ENCODE data around the gene SEH1L.
"Not testable (repeated sequence)": the region's sequence is repeated elsewhere in the genome, so short reads cannot be mapped to it uniquely, and the experiment has no call there.

Gene SEH1L

DNA sequence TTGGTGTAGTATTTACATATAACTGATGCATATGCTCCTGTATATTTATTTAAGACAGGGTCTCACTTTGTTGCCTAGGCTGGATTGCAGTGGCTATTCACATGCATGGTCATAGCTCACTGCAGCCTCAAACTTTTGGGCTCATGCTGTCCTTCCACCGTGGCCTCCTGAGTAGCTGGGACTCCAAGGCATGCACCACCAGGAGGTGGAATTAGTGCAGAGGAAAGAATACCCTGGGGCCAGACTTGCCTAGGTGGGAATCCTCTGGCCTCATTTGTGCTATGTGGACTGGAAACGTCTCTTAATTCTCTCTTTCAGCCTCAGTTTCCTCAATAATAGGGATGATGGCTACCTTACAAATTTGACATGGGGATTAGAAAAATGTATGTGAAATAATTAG lies 45.6 kb downstream of the SEH1L start:
- Histone ChIP-seq H3K27me3 (ENCODE audit: insufficient read depth, low read depth, severe bottlenecking) (no peaks in the 10 kb centered on the region), H3K27ac (no peak overlapping the region), H3K4me3 (ENCODE audit: low read depth, low read length) (no peak overlapping the region), H3K9me3 (ENCODE audit: severe bottlenecking) (no peaks in the 10 kb centered on the region), H3K36me3 (peaks cover 4% of the 10 kb centered on the region)
- DNase-seq: no peak
- TF ChIP-seq, protein P1, sequence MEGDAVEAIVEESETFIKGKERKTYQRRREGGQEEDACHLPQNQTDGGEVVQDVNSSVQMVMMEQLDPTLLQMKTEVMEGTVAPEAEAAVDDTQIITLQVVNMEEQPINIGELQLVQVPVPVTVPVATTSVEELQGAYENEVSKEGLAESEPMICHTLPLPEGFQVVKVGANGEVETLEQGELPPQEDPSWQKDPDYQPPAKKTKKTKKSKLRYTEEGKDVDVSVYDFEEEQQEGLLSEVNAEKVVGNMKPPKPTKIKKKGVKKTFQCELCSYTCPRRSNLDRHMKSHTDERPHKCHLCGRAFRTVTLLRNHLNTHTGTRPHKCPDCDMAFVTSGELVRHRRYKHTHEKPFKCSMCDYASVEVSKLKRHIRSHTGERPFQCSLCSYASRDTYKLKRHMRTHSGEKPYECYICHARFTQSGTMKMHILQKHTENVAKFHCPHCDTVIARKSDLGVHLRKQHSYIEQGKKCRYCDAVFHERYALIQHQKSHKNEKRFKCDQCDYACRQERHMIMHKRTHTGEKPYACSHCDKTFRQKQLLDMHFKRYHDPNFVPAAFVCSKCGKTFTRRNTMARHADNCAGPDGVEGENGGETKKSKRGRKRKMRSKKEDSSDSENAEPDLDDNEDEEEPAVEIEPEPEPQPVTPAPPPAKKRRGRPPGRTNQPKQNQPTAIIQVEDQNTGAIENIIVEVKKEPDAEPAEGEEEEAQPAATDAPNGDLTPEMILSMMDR (IDR thresholded peaks at IDR 0.05; ENCODE audit: low read depth, low read length): no peak

DNA sequence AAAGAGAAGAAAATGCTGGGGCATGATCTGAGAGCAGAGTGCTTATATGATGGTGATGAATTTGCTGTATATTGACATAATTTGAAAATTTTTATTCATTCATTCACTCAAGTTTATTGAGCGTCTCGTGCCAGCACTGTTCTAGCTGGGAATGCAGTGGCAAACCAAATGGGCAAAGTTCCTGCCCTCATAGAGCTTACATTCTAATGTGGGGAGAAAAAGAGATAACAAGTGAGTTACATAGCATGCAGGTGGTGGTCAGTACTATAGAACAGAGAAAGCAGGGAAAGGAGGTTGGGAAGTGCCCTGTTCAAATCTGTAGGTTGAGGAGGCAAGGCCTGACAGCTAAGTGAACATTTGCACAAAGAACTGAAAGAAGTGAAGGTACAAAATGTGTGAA lies 47.6 kb downstream of the SEH1L start:
- Histone ChIP-seq H3K4me3 (ENCODE audit: low read depth, low read length) (no peak overlapping the region), H3K27ac (no peak overlapping the region), H3K36me3 (peaks cover 10% of the 10 kb centered on the region), H3K9me3 (ENCODE audit: severe bottlenecking) (no peaks in the 10 kb centered on the region), H3K27me3 (ENCODE audit: insufficient read depth, low read depth, severe bottlenecking) (no peaks in the 10 kb centered on the region)
- TF ChIP-seq, protein P1 (IDR thresholded peaks at IDR 0.05; ENCODE audit: low read depth, low read length): no peak
- no peak for DNase-seq

DNA sequence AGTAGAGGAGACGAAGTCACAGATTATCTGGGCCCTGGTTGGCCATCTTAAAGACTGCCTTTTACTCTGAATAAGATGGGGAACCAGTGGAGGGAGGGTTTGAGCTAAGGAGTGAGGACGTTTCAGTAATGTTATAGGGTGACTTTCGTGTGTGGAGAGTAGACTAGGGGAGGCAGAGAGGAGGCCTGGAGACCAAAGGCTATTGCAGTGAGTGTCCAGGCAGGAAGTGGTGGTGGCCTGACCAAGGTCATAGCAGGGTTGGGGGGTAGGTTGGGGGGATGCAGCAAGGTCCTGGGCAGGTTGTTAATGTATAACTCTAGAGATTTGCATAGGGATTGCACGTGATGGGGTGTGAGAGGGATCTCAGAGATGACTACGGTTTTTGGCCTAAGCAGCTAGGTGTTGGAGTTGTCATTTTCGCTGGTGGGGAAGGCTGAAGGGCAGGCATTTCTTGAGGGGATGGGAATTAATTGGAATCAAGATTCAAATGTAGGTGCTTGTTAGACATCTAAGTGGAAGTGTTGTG lies 48.2 kb downstream of the SEH1L start:
- no peak overlapping the region for H3K4me3 ChIP-seq (ENCODE audit: low read depth, low read length)
- no peak overlapping the region for H3K27ac ChIP-seq
- TF ChIP-seq, protein P1 (IDR thresholded peaks at IDR 0.05; ENCODE audit: low read depth, low read length): no peak
- H3K9me3 ChIP-seq (ENCODE audit: severe bottlenecking): no peaks in the 10 kb centered on the region
- H3K36me3 ChIP-seq: peaks cover 13% of the 10 kb centered on the region
- no peak for DNase-seq
- H3K27me3 ChIP-seq (ENCODE audit: insufficient read depth, low read depth, severe bottlenecking): no peaks in the 10 kb centered on the region

- Histone ChIP-seq H3K9me3 (ENCODE audit: severe bottlenecking) (no peaks in the 10 kb centered on the region), H3K27ac (no peak overlapping the region), H3K27me3 (ENCODE audit: insufficient read depth, low read depth, severe bottlenecking) (no peaks in the 10 kb centered on the region), H3K4me3 (ENCODE audit: low read depth, low read length) (no peak overlapping the region), H3K36me3 (peaks cover 21% of the 10 kb centered on the region)
- no peak for DNase-seq
- TF ChIP-seq, protein P1 (IDR thresholded peaks at IDR 0.05; ENCODE audit: low read depth, low read length): no peak
Measured at GRCh38 chr18:12996661-12997292, 49.0 kb downstream of the SEH1L start.

- H3K36me3 ChIP-seq: peaks cover 26% of the 10 kb centered on the region
- H3K4me3 ChIP-seq (ENCODE audit: low read depth, low read length); H3K27me3 ChIP-seq (ENCODE audit: insufficient read depth, low read depth, severe bottlenecking); H3K9me3 ChIP-seq (ENCODE audit: severe bottlenecking); H3K27ac ChIP-seq; DNase-seq: not testable (repeated sequence)
Measured at GRCh38 chr18:12997330-12997729, 49.5 kb downstream of the SEH1L start.

- Histone ChIP-seq H3K4me3 (ENCODE audit: low read depth, low read length) (no peak overlapping the region), H3K9me3 (ENCODE audit: severe bottlenecking) (no peaks in the 10 kb centered on the region), H3K27me3 (ENCODE audit: insufficient read depth, low read depth, severe bottlenecking) (no peaks in the 10 kb centered on the region), H3K27ac (no peak overlapping the region), H3K36me3 (peaks cover 35% of the 10 kb centered on the region)
- TF ChIP-seq, protein P1 (IDR thresholded peaks at IDR 0.05; ENCODE audit: low read depth, low read length): no peak
- DNase-seq: no peak
Measured at GRCh38 chr18:12998332-12999060, 50.7 kb downstream of the SEH1L start.

Measured in WERI-Rb-1 (cell line).